Hindlimb muscle (tissue), 1 donor: ENCODE measurements around the gene PRXL2A. TPM values are rescaled to one million over a fixed set of nuclear protein-coding genes. Genes with fewer than 3 reads are reported as not detected.
"Not testable (repeated sequence)": the region's sequence is repeated elsewhere in the genome, so short reads cannot be mapped to it uniquely, and the experiment has no call there.

Experiments
- DNase-seq: peaks from one replicate; pipeline ENCODE4 v3.0.0-alpha.2; 2013
- polyA plus RNA-seq: library from polyadenylated mRNA; unstranded; fragments of 120-200 nt; gene quantifications from one replicate; pipeline ENCODE4 v1.2.1, GENCODE V29; 2013; ENCODE audit not compliant: insufficient read length

The PRXL2A gene
- polyA plus RNA-seq, 1 donor = 79.9 TPM

- DNase-seq = no peak
These were observed 69.5 kb downstream of the PRXL2A start for GRCh38 chr10:80477813-80478212.

GRCh38 chr10:80480373-80480772 lies 72.0 kb downstream of the PRXL2A start:
- not testable (repeated sequence) for DNase-seq

- no peak for DNase-seq
These were observed 72.5 kb downstream of the PRXL2A start for GRCh38 chr10:80480852-80481251.

GRCh38 chr10:80484243-80484642 lies 75.9 kb downstream of the PRXL2A start:
- no peak for DNase-seq

GRCh38 chr10:80484676-80485075 lies 76.3 kb downstream of the PRXL2A start:
- DNase-seq = no peak

GRCh38 chr10:80485076-80485945 lies 77.0 kb downstream of the PRXL2A start:
- no peak for DNase-seq

- DNase-seq = no peak
These were observed 77.8 kb downstream of the PRXL2A start for GRCh38 chr10:80485946-80486764.

Other genes starting within 250 kb of the PRXL2A start
- gene ANXA11, start 203.0 kb upstream of the PRXL2A start, polyA plus RNA-seq = 96.9 TPM
- gene MAT1A, start 118.9 kb upstream of the PRXL2A start, polyA plus RNA-seq = not detected
- gene DYDC1, start 51.8 kb upstream of the PRXL2A start, polyA plus RNA-seq = not detected
- gene DYDC2, start 51.8 kb upstream of the PRXL2A start, polyA plus RNA-seq = not detected
- gene TSPAN14, start 45.8 kb downstream of the PRXL2A start, polyA plus RNA-seq = 57.7 TPM
- gene SH2D4B, start 129.4 kb downstream of the PRXL2A start, polyA plus RNA-seq = 0.10 TPM